PFSK-1 (cell line): ENCODE measurements around the gene KMT5C.

Experiments
- FOXP2 ChIP-seq: optimal IDR thresholded peaks from 2 replicates; pipeline ENCODE3; 2011; ENCODE audit warnings: borderline replicate concordance, control low read depth, inconsistent platforms; ENCODE audit not compliant: insufficient read depth; ENCODE audit errors: extremely low read length, extremely low read depth
- POLR2AphosphoS5 ChIP-seq: IDR thresholded peaks from 2 replicates; pipeline ENCODE4 v1.6.1; 2012; ENCODE audit warnings: low read depth, mild to moderate bottlenecking, control low read depth, low read length, moderate library complexity
- SIN3A ChIP-seq: IDR thresholded peaks from 2 replicates; pipeline ENCODE4 v1.6.1; 2012; ENCODE audit warnings: mild to moderate bottlenecking, low read length, moderate library complexity, borderline replicate concordance; ENCODE audit not compliant: insufficient read depth
- TAF1 ChIP-seq: IDR thresholded peaks from 2 replicates; pipeline ENCODE4 v1.6.1; 2012; ENCODE audit warnings: low read length, control low read depth, borderline replicate concordance; ENCODE audit not compliant: insufficient read depth
- TF ChIP-seq, protein P1 (sequence below), 2 experiments: IDR thresholded peaks; 2 replicates each; pipeline versions ENCODE4 v1.6.1 to v1.8.0; 2011 to 2012; ENCODE audit warnings: low read depth in 2 of 2, low read length in 2 of 2, control low read depth in 1 of 2, inconsistent platforms in 1 of 2, mild to moderate bottlenecking in 1 of 2, moderate library complexity in 1 of 2; ENCODE audit not compliant: insufficient read depth in 1 of 2

The KMT5C gene

DNA sequence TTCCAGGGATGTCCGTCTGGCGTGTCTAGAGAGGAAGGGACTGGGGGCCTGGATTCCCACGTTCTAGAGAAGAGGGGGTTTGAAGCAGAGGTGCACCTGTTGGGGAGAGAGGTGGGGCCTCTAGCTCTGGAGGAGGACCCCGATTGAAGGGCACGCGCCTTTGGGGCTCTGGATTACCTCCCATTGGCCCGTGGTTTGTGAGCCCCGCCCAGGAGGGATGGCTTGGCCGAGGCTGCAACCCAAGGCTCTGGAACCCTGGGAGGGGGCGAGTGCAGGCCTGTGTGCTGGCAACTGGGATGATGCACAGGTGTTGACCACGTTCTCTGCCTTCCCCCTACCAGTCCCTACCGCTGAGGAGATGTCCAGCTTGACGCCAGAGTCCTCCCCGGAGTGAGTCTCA is 34.7 kb upstream of the KMT5C start:
- TF ChIP-seq SIN3A (no peak), TAF1 (no peak), FOXP2 (no peak)

DNA sequence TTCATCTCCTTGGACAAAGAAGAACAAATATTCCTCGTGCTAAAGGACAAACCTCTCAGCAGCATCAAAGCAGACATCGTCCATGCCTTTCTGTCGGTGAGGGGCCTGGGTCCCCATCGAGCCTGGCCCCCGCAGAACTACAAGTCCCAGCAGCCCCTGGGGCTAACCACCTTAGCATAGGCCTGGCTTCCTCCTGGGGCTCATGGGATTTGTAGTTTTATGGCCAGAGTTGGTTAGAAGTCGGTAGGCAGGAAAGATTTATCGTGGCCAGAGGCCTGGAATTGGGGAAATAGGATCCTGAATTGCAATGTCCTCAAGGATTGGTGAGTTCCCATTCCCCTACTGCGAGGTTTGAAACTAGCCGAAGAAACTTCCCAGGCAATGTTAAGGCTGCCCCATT is 34.2 kb upstream of the KMT5C start:
- TF ChIP-seq TAF1 = no peak
- no peak for TF ChIP-seq FOXP2
- TF ChIP-seq POLR2AphosphoS5 = no peak
- TF ChIP-seq SIN3A = no peak

DNA sequence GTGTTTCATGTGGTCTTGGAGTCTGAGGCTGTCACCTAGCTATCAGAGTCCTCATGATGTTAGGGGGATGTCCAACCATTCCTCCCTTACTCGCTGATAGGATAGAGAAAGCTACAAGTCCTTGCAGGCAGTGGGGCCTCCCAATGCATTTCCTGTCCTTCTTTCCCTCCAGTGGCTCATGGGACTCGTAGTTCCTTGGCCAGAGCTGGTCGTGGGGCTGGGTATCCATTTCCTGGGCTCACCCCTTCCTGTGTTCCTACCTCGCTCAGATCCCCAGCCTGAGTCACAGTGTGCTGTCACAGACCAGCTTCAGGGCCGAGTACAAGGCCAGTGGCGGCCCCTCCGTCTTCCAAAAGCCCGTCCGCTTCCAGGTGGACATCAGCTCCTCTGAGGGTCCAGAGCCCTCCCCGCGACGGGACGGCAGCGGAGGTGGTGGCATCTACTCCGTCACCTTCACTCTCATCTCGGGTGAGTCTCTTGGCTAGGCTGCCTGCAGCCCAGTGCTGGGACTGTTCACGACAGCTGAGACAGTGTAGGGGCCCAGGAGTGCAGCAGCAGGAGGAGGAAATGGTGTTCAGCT is 33.6 kb upstream of the KMT5C start:
- TF ChIP-seq FOXP2 (no peak), POLR2AphosphoS5 (no peak)
- TF ChIP-seq, protein P1, sequence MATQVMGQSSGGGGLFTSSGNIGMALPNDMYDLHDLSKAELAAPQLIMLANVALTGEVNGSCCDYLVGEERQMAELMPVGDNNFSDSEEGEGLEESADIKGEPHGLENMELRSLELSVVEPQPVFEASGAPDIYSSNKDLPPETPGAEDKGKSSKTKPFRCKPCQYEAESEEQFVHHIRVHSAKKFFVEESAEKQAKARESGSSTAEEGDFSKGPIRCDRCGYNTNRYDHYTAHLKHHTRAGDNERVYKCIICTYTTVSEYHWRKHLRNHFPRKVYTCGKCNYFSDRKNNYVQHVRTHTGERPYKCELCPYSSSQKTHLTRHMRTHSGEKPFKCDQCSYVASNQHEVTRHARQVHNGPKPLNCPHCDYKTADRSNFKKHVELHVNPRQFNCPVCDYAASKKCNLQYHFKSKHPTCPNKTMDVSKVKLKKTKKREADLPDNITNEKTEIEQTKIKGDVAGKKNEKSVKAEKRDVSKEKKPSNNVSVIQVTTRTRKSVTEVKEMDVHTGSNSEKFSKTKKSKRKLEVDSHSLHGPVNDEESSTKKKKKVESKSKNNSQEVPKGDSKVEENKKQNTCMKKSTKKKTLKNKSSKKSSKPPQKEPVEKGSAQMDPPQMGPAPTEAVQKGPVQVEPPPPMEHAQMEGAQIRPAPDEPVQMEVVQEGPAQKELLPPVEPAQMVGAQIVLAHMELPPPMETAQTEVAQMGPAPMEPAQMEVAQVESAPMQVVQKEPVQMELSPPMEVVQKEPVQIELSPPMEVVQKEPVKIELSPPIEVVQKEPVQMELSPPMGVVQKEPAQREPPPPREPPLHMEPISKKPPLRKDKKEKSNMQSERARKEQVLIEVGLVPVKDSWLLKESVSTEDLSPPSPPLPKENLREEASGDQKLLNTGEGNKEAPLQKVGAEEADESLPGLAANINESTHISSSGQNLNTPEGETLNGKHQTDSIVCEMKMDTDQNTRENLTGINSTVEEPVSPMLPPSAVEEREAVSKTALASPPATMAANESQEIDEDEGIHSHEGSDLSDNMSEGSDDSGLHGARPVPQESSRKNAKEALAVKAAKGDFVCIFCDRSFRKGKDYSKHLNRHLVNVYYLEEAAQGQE (IDR thresholded peaks at IDR 0.05; ENCODE audit: insufficient read depth in 1 of 2, low read depth in 2 of 2, low read length in 2 of 2) = no peak

DNA sequence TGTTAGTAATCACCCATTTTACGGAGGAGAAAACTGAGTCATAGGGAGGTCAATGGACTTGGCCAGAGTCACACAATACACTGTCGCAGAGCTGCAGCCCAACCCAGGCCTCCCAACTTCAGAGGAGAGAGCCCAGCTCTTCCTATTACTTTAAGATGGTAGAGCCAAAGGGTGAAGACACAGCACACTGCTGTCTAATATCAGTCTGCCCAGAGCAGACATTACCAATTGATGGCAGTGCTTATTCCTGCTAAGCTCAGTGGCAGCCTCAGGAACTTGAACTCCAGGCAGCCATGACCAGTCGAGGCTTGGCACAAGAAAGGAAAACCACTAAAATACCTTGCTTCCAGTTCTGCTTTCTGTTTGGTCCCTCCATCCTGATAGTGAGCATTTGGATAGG is 33.0 kb upstream of the KMT5C start:
- TF ChIP-seq, protein P1 (IDR thresholded peaks at IDR 0.05; ENCODE audit: insufficient read depth in 1 of 2, low read depth in 2 of 2, low read length in 2 of 2) = no peak
- TF ChIP-seq TAF1 (no peak), FOXP2 (no peak), SIN3A (no peak), POLR2AphosphoS5 (no peak)

DNA sequence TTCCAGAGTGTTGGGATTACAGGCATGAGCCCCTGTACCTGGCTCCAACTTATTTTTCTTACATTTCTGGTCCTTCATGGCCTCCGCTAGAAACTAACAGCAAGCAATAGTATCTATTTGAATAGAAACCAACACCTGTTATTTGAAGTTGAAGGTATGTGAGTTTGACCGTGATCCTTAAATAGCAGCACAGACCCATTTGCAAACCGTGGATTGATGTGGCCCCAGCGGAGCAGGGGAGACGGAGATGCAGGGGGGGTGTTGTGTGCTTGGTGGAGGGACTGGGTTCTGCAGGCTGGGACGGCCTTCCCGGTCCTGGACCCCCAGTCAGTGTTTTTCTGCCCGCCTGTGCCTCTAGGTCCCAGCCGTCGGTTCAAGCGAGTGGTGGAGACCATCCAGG is 31.4 kb upstream of the KMT5C start:
- TF ChIP-seq, protein P1 (IDR thresholded peaks at IDR 0.05; ENCODE audit: insufficient read depth in 1 of 2, low read depth in 2 of 2, low read length in 2 of 2) = no peak
- TF ChIP-seq SIN3A (no peak), POLR2AphosphoS5 (no peak), FOXP2 (no peak), TAF1 (no peak)

DNA sequence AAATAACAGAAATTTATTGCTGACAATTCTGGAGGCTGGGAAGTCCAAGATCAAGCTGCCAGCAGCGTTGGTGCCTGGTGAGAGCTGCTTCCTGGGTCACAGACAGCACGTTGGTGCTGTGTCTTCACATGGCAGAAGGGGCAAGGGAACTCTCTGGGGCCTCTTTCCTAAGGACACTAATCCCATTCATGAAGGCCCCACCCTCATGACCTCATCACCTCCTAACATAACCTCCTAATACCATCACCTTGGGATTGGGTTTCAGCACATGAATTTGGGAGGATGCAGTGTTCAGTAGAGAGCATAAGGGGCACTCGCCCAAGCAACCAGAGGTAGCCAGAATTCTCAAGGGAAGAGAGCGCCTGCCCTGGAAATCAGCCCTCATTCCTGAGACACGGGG is 30.2 kb upstream of the KMT5C start:
- no peak for TF ChIP-seq TAF1
- TF ChIP-seq SIN3A = no peak
- no peak for TF ChIP-seq POLR2AphosphoS5
- TF ChIP-seq FOXP2 = no peak
- TF ChIP-seq, protein P1 (IDR thresholded peaks at IDR 0.05; ENCODE audit: insufficient read depth in 1 of 2, low read depth in 2 of 2, low read length in 2 of 2) = no peak
